NT2/D1 (cell line): ENCODE results near the gene LTF.

Source experiments
- YY1 ChIP-seq: IDR thresholded peaks from 2 replicates; pipeline ENCODE4 v1.6.1; 2011; ENCODE audit not compliant: insufficient read length, insufficient read depth
- ZNF274 ChIP-seq: IDR thresholded peaks from 2 replicates; pipeline ENCODE4 v1.6.1; 2011; ENCODE audit warnings: mild to moderate bottlenecking, low read depth, low read length

DNA sequence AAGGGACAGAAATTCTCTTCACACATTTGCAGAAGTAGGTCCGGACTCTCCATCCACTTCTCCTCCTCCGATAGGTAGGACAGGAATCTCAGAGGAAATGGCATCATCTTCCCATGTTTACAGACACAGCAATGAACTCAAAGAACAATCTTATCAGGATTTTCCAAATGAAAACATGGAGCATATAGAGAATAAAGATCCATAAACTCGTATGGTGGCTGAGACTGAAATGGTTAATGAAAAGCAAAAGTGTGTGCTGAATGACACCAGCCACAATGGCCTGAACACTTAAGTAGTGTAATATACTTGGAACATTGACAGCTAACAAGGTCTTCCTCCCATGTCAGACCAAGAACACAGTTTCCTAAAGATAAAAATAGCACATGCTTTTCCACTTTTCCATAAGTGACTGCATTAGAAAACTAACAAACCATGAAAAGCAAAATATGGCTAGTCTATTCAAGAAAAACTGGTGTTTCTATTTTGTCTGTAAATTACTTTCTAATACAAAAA is 51.9 kb downstream of the LTF start:
- TF ChIP-seq ZNF274, result no peak
- TF ChIP-seq YY1, result no peak
